RWPE2 (cell line): ENCODE data around the gene MLXIP.

ENCODE experiments used
- ATAC-seq: fragments of 200-7000 bp; cut with Tn5 transposase; 3 replicates; pipeline ENCODE4 v1.9.1; 2021; ENCODE audit warnings: low read depth
- DNase-seq: peaks from one replicate; pipeline ENCODE4 v3.0.0-alpha.2; 2020; ENCODE audit warnings: low spot score
- H3K27ac ChIP-seq: fragments of 450-650 bp; 2 replicates; pipeline ENCODE4 v1.5.1; 2017; ENCODE audit warnings: mild to moderate bottlenecking; ENCODE audit not compliant: poor library complexity, severe bottlenecking
- H3K27me3 ChIP-seq: fragments of 250-450 bp; sonication (Bioruptor Pico); 2 replicates; pipeline ENCODE4 v1.5.1; 2021; ENCODE audit warnings: mild to moderate bottlenecking, moderate library complexity; ENCODE audit not compliant: insufficient read depth, poor library complexity, severe bottlenecking
- H3K36me3 ChIP-seq: fragments of 250-450 bp; sonication (Bioruptor Pico); 2 replicates; pipeline ENCODE4 v1.5.1; 2020; ENCODE audit warnings: low read depth, mild to moderate bottlenecking, moderate library complexity
- H3K4me1 ChIP-seq: fragments of 250-450 bp; sonication (Bioruptor Pico); 2 replicates; pipeline ENCODE4 v1.5.1; 2021; ENCODE audit warnings: mild to moderate bottlenecking, moderate library complexity; ENCODE audit not compliant: insufficient read depth, poor library complexity, severe bottlenecking
- H3K4me3 ChIP-seq: fragments of 250-450 bp; sonication (Bioruptor Pico); 2 replicates; pipeline ENCODE4 v1.5.1; 2021; ENCODE audit warnings: mild to moderate bottlenecking, moderate library complexity; ENCODE audit not compliant: severe bottlenecking
- H3K9me3 ChIP-seq: fragments of 250-450 bp; sonication (Bioruptor Pico); 2 replicates; pipeline ENCODE4 v1.5.1; 2021; ENCODE audit warnings: mild to moderate bottlenecking, moderate library complexity; ENCODE audit not compliant: severe bottlenecking
- TF ChIP-seq, protein P1 (sequence below): fragments of 450-650 bp; IDR thresholded peaks from one replicate; pipeline ENCODE4 v1.5.1; 2017; ENCODE audit warnings: mild to moderate bottlenecking, moderate library complexity; ENCODE audit not compliant: poor library complexity, severe bottlenecking

The MLXIP gene

DNA sequence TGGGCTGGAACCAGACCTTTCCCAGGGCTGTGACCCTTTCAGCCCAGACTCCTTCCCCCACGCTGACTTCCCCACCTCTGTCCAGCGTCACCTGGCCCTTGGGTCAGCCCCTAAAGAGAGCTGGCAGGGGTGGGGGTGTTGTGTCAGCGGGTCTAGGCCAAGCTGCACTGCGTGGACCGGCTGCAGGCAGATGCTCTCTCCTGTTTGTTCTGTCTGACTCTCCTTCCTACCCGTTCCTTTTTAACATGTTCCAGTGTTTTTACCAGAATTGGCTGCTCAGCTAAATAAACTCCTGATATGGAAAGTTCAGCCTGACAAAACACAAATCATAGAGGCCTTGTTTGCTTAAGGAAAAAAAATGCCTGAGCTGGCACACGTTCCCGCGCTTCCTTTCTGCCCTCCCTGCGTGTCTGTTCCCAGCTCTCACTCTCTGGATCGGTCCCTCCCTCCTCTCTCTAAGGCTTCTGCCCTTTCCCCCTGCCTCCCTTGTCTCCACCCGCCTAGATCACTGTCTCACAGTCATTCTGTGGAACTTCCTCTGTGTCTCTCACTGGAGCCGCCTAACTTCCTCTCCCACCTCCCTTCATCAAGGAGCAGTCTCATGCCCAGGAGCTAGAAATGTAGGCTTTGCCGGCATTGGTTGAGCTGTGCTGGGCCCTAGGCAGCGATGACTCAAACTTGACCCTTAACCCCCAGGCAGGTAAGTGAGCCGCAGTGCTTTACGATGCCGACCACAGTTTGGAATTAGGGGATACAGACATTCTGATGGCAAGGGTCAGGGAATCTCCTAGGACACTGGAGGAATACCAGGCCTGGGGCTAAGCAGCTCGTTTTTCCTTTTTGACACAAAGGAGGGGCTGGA lies 15.5 kb upstream of the MLXIP start:
- TF ChIP-seq, protein P1, sequence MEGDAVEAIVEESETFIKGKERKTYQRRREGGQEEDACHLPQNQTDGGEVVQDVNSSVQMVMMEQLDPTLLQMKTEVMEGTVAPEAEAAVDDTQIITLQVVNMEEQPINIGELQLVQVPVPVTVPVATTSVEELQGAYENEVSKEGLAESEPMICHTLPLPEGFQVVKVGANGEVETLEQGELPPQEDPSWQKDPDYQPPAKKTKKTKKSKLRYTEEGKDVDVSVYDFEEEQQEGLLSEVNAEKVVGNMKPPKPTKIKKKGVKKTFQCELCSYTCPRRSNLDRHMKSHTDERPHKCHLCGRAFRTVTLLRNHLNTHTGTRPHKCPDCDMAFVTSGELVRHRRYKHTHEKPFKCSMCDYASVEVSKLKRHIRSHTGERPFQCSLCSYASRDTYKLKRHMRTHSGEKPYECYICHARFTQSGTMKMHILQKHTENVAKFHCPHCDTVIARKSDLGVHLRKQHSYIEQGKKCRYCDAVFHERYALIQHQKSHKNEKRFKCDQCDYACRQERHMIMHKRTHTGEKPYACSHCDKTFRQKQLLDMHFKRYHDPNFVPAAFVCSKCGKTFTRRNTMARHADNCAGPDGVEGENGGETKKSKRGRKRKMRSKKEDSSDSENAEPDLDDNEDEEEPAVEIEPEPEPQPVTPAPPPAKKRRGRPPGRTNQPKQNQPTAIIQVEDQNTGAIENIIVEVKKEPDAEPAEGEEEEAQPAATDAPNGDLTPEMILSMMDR: no peak
- peaks cover 29% of the 10 kb centered on the region for H3K4me1 ChIP-seq
- ATAC-seq: peak; percentile 85
- H3K4me3 ChIP-seq: no peak overlapping the region
- no peaks in the 10 kb centered on the region for H3K27me3 ChIP-seq
- peak; percentile 89 for DNase-seq
- H3K36me3 ChIP-seq: peaks cover 9% of the 10 kb centered on the region
- H3K27ac ChIP-seq: peak overlapping the region; percentile 92
- no peaks in the 10 kb centered on the region for H3K9me3 ChIP-seq

DNA sequence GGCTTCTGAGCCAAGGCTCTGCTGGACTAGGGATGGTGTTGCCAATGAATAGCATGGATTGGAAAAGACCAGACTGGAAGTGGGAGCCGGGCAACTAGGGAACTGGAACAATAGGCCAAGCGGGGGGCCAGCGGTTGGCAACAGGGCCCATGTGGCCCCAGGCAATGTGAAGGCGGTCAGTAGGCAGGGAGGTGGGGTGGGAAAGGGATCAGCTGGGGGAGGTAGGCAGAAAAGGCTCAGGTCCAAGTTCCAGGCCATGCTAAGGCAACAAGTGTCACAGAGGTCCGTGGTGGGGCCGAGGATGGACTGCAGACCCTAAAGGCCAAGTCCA lies 14.9 kb upstream of the MLXIP start:
- H3K4me3 ChIP-seq: no peak overlapping the region
- ATAC-seq: no peak
- TF ChIP-seq, protein P1: no peak

DNA sequence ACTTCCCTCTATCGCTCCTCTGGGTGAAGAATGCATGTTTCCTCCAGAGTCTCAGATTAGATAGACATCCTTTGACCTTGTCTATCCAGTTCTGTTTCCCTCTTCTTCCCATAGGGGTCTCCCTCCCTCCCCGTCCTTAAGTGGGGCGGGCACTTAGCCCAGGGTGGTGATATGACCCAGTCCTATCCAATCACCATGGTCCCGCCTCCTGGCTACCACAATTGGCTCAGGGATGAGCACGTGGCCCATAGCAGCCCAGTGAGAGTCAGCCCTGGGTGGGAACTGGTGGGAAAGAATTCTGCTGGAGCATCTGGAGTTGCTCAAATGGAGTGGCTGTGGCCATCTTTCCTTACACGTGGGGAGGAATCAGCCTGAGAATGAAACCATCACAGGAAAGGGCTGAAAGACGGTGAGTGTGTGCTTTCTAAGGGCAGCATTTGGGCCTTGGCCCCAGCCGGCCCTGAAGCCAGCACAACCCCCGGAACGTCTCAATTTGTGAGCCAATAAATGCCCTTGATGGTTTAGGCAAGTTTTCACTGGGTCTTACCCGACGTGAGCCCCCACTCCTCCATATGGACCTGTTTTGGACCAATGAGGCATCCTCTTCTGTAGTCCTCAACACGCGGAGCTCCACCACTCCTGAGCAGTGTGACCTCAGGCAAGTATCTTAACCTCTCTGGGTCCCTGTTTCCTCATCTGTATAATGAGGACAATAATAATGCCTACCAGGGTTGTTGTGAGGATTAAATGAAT lies 14.4 kb upstream of the MLXIP start:
- ATAC-seq (peak; percentile 62), DNase-seq (peak; percentile 89)
- no peaks in the 10 kb centered on the region for H3K9me3 ChIP-seq
- TF ChIP-seq, protein P1: peak; percentile 31
- no peaks in the 10 kb centered on the region for H3K27me3 ChIP-seq
- H3K27ac ChIP-seq: peak overlapping the region; percentile 92
- peaks cover 29% of the 10 kb centered on the region for H3K4me1 ChIP-seq
- 0 out of 2 replicates have a peak, but pooled peaks cover 6% of the 10 kb centered on the region for H3K36me3 ChIP-seq
- no peak overlapping the region for H3K4me3 ChIP-seq

More for the DNA sequence above, 14.9 kb upstream of the MLXIP start:
- H3K27me3 ChIP-seq: no peaks in the 10 kb centered on the region
- H3K9me3 ChIP-seq: no peaks in the 10 kb centered on the region
- no peak for DNase-seq
- peak overlapping the region; percentile 92 for H3K27ac ChIP-seq
- 0 out of 2 replicates have a peak, but pooled peaks cover 7% of the 10 kb centered on the region for H3K36me3 ChIP-seq
- H3K4me1 ChIP-seq: peaks cover 29% of the 10 kb centered on the region

DNA sequence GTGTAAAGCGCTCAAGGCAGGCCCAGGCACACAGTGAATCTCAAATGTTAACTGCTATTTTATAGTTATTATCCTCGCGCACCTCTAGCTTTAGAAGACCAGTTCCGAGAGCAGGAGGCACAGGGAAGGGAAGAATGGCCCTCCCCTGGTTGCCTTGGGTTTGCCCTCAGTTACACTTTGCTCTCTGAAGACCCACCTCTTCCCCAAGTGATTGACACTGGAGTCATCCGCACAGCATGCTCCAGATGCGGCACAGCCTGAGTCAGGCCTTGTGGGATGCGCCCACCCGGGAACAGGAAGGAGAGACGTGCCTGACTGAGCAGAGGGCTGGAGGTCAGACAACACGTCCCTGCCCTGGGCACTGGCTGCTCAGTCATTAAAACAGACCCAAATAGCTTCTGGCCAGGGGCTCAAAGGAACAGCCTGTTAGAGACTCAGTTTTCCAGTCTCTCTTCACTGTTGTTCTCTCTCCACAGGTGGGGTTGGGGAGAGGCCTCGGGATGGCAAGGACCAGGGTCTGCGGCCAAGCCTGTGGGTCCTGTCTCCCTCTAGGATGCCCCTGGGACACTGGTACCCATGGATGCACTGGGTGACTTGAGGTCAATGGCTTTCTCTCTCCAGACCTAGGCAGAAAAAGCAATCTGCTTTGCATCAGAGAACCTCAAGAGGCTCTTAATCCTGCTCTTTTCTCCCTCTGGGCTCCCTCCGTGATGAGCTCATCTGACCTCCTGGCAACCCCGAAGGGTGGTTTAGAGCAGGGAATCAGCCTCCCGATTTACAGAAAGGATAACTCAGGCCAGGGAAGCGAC lies 13.6 kb upstream of the MLXIP start:
- TF ChIP-seq, protein P1: no peak
- Histone ChIP-seq H3K36me3 (0 out of 2 replicates have a peak, but pooled peaks cover 3% of the 10 kb centered on the region), H3K4me1 (peaks cover 29% of the 10 kb centered on the region), H3K27me3 (no peaks in the 10 kb centered on the region), H3K4me3 (no peak overlapping the region), H3K9me3 (no peaks in the 10 kb centered on the region), H3K27ac (peak overlapping the region; percentile 92)
- DNase-seq (no peak), ATAC-seq (peak; percentile 50; the same call in 2 of the 3 replicates)
